ENCODE measurements around the gene C10orf90. TPM values are rescaled to one million over a fixed set of nuclear protein-coding genes. Genes with fewer than 3 reads are reported as not detected.

The C10orf90 gene
- total and polyA plus RNA-seq, 2 of the 8 experiments (the other 6 are each of a cell fraction or from before 2014, with no cell fraction given), result 0.21 TPM; not detected in 1

- Histone ChIP-seq H2BK120ac (replicated peaks; ENCODE audit: low read depth, low read length) (no peak overlapping the region), H3K79me2 (ENCODE audit: control insufficient read depth in 1 of 2, insufficient read depth in 2 of 2, low read length in 2 of 2) (no peaks in the 10 kb centered on the region), H2BK20ac (ENCODE audit: low read length) (no peak overlapping the region), H4K5ac (ENCODE audit: insufficient read length, low read depth, low read length) (no peak overlapping the region), H3K27ac (ENCODE audit: low read depth, low read length) (no peak overlapping the region), H3K14ac (ENCODE audit: insufficient read length) (no peak overlapping the region), H4K20me1 (replicated peaks in 1 of 2; ENCODE audit: control insufficient read depth in 1 of 2, insufficient read depth in 2 of 2, low read length in 2 of 2) (no peaks in the 10 kb centered on the region), H4K8ac (ENCODE audit: extremely low read depth, insufficient read depth, low read length) (no peak overlapping the region), H2BK15ac (ENCODE audit: low read length) (no peak overlapping the region), H4K91ac (replicated peaks; ENCODE audit: insufficient read length, low read length) (no peak overlapping the region), H3K18ac (ENCODE audit: extremely low read depth, low read length) (no peak overlapping the region), H3K9ac (replicated peaks in 1 of 4; ENCODE audit: extremely low read depth in 1 of 4, low read depth in 3 of 4, low read length in 3 of 4) (no peak overlapping the region), H3K79me1 (ENCODE audit: low read depth, low read length) (no peaks in the 10 kb centered on the region), H3K4me2 (ENCODE audit: insufficient read depth in 1 of 2, low read depth in 2 of 2, low read length in 2 of 2) (no peak overlapping the region), H2BK5ac (ENCODE audit: low read depth, low read length) (no peak overlapping the region), H3K23me2 (ENCODE audit: low read depth, low read length) (peaks cover 3% of the 10 kb centered on the region; the same call in 1 of the 2 replicates), H2BK12ac (ENCODE audit: low read depth, low read length) (no peak overlapping the region), H3K4ac (replicated peaks; ENCODE audit: insufficient read length, low read depth, low read length) (no peak overlapping the region), H3K23ac (ENCODE audit: insufficient read length) (no peak overlapping the region), H2AFZ (ENCODE audit: low read length) (no peak overlapping the region), H3K36me3 (ENCODE audit: control insufficient read depth in 2 of 4, insufficient read depth in 4 of 4, low read length in 3 of 4) (no peaks in the 10 kb centered on the region), H3K27me3 (replicated peaks in 1 of 4; ENCODE audit: control insufficient read depth in 3 of 4, extremely low read depth in 1 of 4, insufficient read depth in 3 of 4, low read length in 3 of 4) (no peaks in the 10 kb centered on the region), H3K4me1 (replicated peaks in 1 of 4; ENCODE audit: control insufficient read depth in 3 of 4, insufficient read depth in 4 of 4, low read length in 3 of 4) (no peaks in the 10 kb centered on the region), H3K56ac (replicated peaks; ENCODE audit: insufficient read length, low read depth, low read length) (no peak overlapping the region), H3K4me3 (ENCODE audit: extremely low read depth in 1 of 4, insufficient read depth in 2 of 4, low read depth in 3 of 4, low read length in 4 of 4) (no peak overlapping the region), H2AK5ac (ENCODE audit: low read depth, low read length) (no peak overlapping the region), H3K9me3 (ENCODE audit: insufficient read depth in 2 of 2, low read depth in 1 of 2, low read length in 1 of 2) (no peaks in the 10 kb centered on the region)
- POLR2A ChIA-PET (ENCODE audit: partially characterized antibody), result no interaction called here
- CTCF ChIA-PET (ENCODE audit: partially characterized antibody), result interaction anchor here (0.6 to 2.5 kb wide), 47 partner anchors 9 to 1022 kb away, joined by 3 to 14 read pairs (median 4); no protein-coding TSS in a partner anchor
- FAIRE-seq (peak; percentile 69), DNase-seq (ENCODE audit: low read depth in 1 of 2, low spot score in 2 of 2) (no peak)
- TF ChIP-seq SP1 (IDR thresholded peaks at IDR 0.05; ENCODE audit: low read depth, low read length) (no peak), POU5F1 (IDR thresholded peaks at IDR 0.05; ENCODE audit: low read depth, low read length) (no peak), MAFK (IDR thresholded peaks at IDR 0.05; ENCODE audit: low read depth, low read length) (no peak), POLR2AphosphoS5 (IDR thresholded peaks at IDR 0.05; ENCODE audit: low read depth, low read length) (no peak)
- WGBS, 2 experiments (ENCODE audit: extremely low coverage in 1 of 2, insufficient coverage in 1 of 2, insufficient read length in 1 of 2, insufficient replicate concordance in 2 of 2, low coverage in 1 of 2, low lambda C conversion rate in 2 of 2, missing lambda C conversion rate in 1 of 2), result 94 to 100% methylated on average over 3 to 12 of the region's 12 CpGs
Measured at GRCh38 chr10:126503392-126504062, 167.0 kb downstream of the C10orf90 start.

Measured in H1 (cell line).